Measurements from ENCODE around the gene BANP. TPM values are rescaled to one million over a fixed set of nuclear protein-coding genes. Genes with fewer than 3 reads are reported as not detected.

The BANP gene
- total RNA-seq, 1 donor from 2014 or later = 40.8 TPM

DNA sequence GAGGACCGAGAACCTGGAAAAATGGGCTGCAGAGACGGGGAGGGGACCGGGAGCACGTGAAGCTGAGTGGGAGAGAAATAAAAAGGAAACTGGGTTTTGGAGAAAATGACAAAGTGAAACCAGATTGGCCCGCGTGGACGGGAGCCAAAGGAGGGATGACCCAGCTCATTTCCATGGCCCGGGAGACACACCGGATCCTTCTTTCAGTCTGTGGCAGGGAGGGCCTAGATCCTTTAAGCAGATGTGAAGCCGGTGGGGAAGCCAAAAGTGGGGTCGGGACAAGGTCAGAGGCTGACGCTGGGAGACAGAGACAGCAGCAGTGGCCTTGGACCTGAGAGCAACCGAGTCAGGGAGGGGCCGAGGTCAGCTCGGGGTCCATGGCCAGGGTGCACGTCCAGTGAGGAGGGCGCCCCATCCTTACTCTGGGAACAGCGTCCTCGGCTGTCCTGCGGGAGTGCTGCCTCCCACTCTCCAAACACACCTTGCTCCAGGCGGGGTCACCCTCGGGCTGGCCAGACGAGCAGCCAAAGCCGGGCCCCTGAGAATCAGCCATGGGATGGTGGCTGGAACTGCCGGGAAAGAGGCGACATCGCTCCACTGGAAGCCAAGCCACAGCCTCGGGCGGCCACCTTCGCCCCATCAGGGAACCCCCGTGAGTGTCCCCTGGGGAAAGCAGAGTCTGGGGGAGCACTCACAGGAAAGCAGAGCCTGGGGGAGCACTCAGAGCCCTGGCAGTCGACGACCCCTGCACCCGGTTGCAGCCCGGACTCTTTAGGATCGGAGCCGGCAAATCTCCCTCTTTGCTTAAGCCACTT, 32.2 kb upstream of the BANP start:
- intact Hi-C loops (cut with micrococcal nuclease) = no loop called here
- no peak overlapping the region for H3K27ac Mint-ChIP-seq
- peaks cover 4% of the 10 kb centered on the region for H3K27me3 Mint-ChIP-seq (ENCODE audit: low read depth)

DNA sequence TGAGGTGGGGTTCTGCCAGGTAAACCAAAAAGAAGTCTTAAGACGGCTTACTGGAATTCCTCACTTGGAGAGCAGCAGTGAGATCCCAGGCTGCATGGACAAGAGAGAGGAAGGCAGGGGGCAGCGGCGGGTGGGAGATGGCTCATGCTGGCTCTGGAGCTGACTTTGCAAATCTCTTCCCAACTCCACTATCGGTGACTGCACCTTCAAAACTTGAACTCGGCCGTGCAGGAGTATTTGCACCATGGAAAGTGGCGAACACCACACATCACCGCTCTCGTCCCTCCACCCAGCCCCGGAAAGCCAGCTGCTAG, 31.6 kb upstream of the BANP start:
- intact Hi-C loops (cut with micrococcal nuclease) = no loop called here
- no peaks in the 10 kb centered on the region for H3K9me3 Mint-ChIP-seq
- no peak overlapping the region for H3K4me3 Mint-ChIP-seq (ENCODE audit: low read depth)
- peaks cover 2% of the 10 kb centered on the region for H3K4me1 Mint-ChIP-seq (ENCODE audit: low read depth)
- H3K27me3 Mint-ChIP-seq (ENCODE audit: low read depth) = peaks cover 4% of the 10 kb centered on the region
- H3K27ac Mint-ChIP-seq = no peak overlapping the region
- DNase-seq (ENCODE audit: low spot score) = no peak
- no peaks in the 10 kb centered on the region for H3K36me3 Mint-ChIP-seq (ENCODE audit: low read depth)

More for the DNA sequence above, 32.2 kb upstream of the BANP start:
- Mint-ChIP-seq H3K9me3 (no peaks in the 10 kb centered on the region), H3K4me3 (ENCODE audit: low read depth) (no peak overlapping the region), H3K4me1 (ENCODE audit: low read depth) (peaks cover 2% of the 10 kb centered on the region), H3K36me3 (ENCODE audit: low read depth) (no peaks in the 10 kb centered on the region)
- DNase-seq (ENCODE audit: low spot score) = no peak

DNA sequence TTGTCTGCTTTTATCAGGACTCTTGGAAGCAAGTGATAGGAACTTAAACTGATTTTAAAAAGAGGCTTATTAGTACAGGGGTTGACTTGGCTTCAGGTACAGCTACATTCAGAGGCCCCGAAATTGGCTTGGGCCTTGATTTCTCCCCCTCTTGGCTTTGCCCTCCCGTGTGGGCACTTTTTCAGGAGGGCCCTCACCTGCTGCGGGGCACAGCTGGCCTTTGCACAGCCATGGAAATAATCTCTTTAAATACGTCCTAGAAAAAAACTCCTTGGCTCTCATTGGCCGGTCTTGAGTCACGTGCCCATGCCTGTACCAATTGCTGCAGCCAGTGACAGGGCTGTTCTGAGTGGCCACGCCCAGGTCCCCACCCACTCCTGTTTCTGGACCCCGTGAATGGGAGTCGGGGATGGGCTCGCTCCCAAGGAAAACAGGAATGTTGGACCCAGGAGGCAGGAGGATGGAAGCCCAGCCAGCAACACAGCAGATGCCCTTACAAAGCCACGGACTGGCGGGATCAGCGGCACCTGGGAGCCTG, 29.9 kb upstream of the BANP start:
- H3K27ac Mint-ChIP-seq = no peak overlapping the region
- DNase-seq (ENCODE audit: low spot score) = no peak

GRCh38 chr16:87922250-87922871, 28.9 kb upstream of the BANP start:
- Mint-ChIP-seq H3K27ac (no peak overlapping the region), H3K9me3 (no peaks in the 10 kb centered on the region), H3K4me1 (ENCODE audit: low read depth) (peaks cover 8% of the 10 kb centered on the region), H3K27me3 (ENCODE audit: low read depth) (peaks cover 13% of the 10 kb centered on the region), H3K4me3 (ENCODE audit: low read depth) (no peak overlapping the region), H3K36me3 (ENCODE audit: low read depth) (no peaks in the 10 kb centered on the region)
- no peak for DNase-seq (ENCODE audit: low spot score)
- intact Hi-C loops (cut with micrococcal nuclease) = no loop called here

More for the DNA sequence above, 29.9 kb upstream of the BANP start:
- H3K4me3 Mint-ChIP-seq (ENCODE audit: low read depth) = no peak overlapping the region
- H3K4me1 Mint-ChIP-seq (ENCODE audit: low read depth) = peaks cover 4% of the 10 kb centered on the region
- H3K27me3 Mint-ChIP-seq (ENCODE audit: low read depth) = peaks cover 11% of the 10 kb centered on the region
- no peaks in the 10 kb centered on the region for H3K9me3 Mint-ChIP-seq
- H3K36me3 Mint-ChIP-seq (ENCODE audit: low read depth) = no peaks in the 10 kb centered on the region
- intact Hi-C loops (cut with micrococcal nuclease) = no loop called here

DNA sequence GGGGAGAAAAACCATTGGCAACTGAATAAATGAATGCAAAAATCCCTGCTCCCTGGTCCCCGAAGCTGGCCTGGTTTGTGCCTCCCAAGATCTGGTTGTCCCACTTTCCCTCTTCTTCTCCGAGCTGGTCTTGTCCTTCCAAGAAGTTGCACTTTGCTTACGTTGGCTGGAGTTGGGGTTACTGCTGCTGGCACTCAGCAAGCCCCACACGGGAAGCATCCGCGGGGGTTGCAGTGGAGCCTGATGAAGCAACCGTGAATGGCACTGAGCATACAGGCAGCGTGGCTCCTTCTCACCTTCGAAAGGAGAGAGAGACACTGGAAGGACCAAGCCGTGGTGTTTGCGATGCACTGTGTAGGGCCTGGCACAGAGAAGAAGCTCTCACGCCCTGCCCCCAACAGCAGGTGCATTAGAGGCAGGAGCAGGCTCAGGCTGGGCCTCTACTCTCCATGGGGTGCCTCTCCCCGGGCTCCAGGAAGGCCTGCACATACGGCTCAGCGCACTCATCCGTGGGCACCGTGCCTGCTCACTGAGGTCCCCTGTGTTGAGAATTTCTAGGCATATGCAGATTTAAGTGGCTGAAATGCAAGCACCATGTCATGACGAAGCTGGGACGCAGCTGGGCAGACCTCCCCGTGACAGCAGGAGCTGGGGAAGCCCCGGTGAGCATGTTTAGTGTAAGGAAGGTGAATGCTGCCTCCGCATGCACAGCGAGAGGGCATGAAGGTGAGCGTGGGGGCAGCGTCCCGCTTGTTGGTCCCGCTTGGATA, 27.0 kb upstream of the BANP start:
- Mint-ChIP-seq H3K9me3 (no peaks in the 10 kb centered on the region), H3K27me3 (ENCODE audit: low read depth) (peaks cover 9% of the 10 kb centered on the region), H3K4me3 (ENCODE audit: low read depth) (no peak overlapping the region), H3K36me3 (ENCODE audit: low read depth) (no peaks in the 10 kb centered on the region), H3K27ac (no peak overlapping the region), H3K4me1 (ENCODE audit: low read depth) (peaks cover 6% of the 10 kb centered on the region)
- intact Hi-C loops (cut with micrococcal nuclease) = no loop called here
- DNase-seq (ENCODE audit: low spot score) = no peak

DNA sequence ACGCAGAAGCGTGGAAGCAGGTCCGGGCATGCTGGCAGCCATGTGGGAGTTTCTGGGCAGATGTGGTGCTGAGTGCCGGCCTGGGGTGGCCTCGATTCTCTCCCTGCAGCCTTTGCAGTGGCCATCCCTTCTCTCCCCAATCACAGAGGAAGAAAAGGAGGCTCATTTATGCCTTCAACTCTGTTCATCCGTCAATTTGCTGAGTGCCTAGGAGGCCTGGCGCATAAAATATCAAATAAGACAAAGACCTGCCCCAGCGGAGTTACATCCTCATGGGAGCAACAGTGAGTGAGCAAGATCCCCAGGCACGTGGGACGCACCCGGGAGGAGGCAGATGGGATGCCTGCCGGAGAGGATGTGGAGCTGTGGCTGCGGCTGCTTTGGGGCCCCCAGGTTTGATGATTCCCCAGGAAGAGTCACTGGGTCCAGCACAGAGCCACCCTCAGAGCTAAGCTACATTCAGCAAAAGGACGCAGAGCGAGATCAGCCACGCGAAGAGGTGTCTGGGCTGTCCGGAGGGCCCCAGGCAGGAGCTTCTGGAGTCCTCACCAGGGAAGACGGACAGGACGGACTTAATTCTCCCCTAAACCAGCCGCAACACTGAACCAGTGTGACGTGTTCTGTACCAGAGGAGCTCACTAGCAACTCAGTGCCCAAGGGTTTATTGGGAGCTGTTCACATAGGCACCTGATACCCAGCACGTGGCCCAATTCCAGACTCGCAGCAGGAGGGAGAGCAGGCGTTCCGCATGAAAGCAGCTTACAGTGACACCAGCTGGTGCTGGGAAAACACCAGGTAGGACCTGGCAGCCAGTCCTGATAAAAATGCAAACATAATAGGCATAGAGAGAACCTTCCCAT, 26.2 kb upstream of the BANP start:
- H3K4me3 Mint-ChIP-seq (ENCODE audit: low read depth) = no peak overlapping the region
- H3K36me3 Mint-ChIP-seq (ENCODE audit: low read depth) = no peaks in the 10 kb centered on the region
- H3K4me1 Mint-ChIP-seq (ENCODE audit: low read depth) = peaks cover 6% of the 10 kb centered on the region
- intact Hi-C loops (cut with micrococcal nuclease) = no loop called here
- no peak for DNase-seq (ENCODE audit: low spot score)
- H3K9me3 Mint-ChIP-seq = no peaks in the 10 kb centered on the region
- H3K27ac Mint-ChIP-seq = no peak overlapping the region
- H3K27me3 Mint-ChIP-seq (ENCODE audit: low read depth) = peaks cover 9% of the 10 kb centered on the region

GRCh38 chr16:87926246-87927194, 24.7 kb upstream of the BANP start:
- Mint-ChIP-seq H3K27ac (peak overlapping the region; percentile 38), H3K27me3 (ENCODE audit: low read depth) (peaks cover 9% of the 10 kb centered on the region), H3K4me3 (ENCODE audit: low read depth) (no peak overlapping the region), H3K9me3 (no peaks in the 10 kb centered on the region), H3K4me1 (ENCODE audit: low read depth) (peaks cover 6% of the 10 kb centered on the region), H3K36me3 (ENCODE audit: low read depth) (no peaks in the 10 kb centered on the region)
- intact Hi-C loops (cut with micrococcal nuclease) = no loop called here
- no peak for DNase-seq (ENCODE audit: low spot score)

GRCh38 chr16:87927195-87927562, 24.1 kb upstream of the BANP start:
- Mint-ChIP-seq H3K27ac (no peak overlapping the region), H3K4me1 (ENCODE audit: low read depth) (peaks cover 6% of the 10 kb centered on the region), H3K27me3 (ENCODE audit: low read depth) (peaks cover 9% of the 10 kb centered on the region), H3K9me3 (no peaks in the 10 kb centered on the region), H3K36me3 (ENCODE audit: low read depth) (no peaks in the 10 kb centered on the region), H3K4me3 (ENCODE audit: low read depth) (no peak overlapping the region)
- DNase-seq (ENCODE audit: low spot score) = no peak
- intact Hi-C loops (cut with micrococcal nuclease) = no loop called here

GRCh38 chr16:87929986-87930385, 21.2 kb upstream of the BANP start:
- no peak for DNase-seq (ENCODE audit: low spot score)
- no peaks in the 10 kb centered on the region for H3K9me3 Mint-ChIP-seq
- no peak overlapping the region for H3K4me3 Mint-ChIP-seq (ENCODE audit: low read depth)
- H3K27ac Mint-ChIP-seq = no peak overlapping the region
- H3K36me3 Mint-ChIP-seq (ENCODE audit: low read depth) = no peaks in the 10 kb centered on the region
- peaks cover 6% of the 10 kb centered on the region for H3K4me1 Mint-ChIP-seq (ENCODE audit: low read depth)
- intact Hi-C loops (cut with micrococcal nuclease) = no loop called here
- H3K27me3 Mint-ChIP-seq (ENCODE audit: low read depth) = peaks cover 7% of the 10 kb centered on the region

GRCh38 chr16:87930456-87930855, 20.8 kb upstream of the BANP start:
- H3K9me3 Mint-ChIP-seq = no peaks in the 10 kb centered on the region
- H3K27ac Mint-ChIP-seq = no peak overlapping the region
- no peaks in the 10 kb centered on the region for H3K36me3 Mint-ChIP-seq (ENCODE audit: low read depth)
- no peak for DNase-seq (ENCODE audit: low spot score)
- intact Hi-C loops (cut with micrococcal nuclease) = no loop called here
- H3K4me3 Mint-ChIP-seq (ENCODE audit: low read depth) = no peak overlapping the region
- peaks cover 6% of the 10 kb centered on the region for H3K4me1 Mint-ChIP-seq (ENCODE audit: low read depth)
- H3K27me3 Mint-ChIP-seq (ENCODE audit: low read depth) = peaks cover 3% of the 10 kb centered on the region

GRCh38 chr16:87931504-87931903, 19.7 kb upstream of the BANP start:
- no peaks in the 10 kb centered on the region for H3K36me3 Mint-ChIP-seq (ENCODE audit: low read depth)
- H3K27ac Mint-ChIP-seq = no peak overlapping the region
- no peaks in the 10 kb centered on the region for H3K27me3 Mint-ChIP-seq (ENCODE audit: low read depth)
- H3K4me1 Mint-ChIP-seq (ENCODE audit: low read depth) = peaks cover 2% of the 10 kb centered on the region
- H3K9me3 Mint-ChIP-seq = no peaks in the 10 kb centered on the region
- no peak overlapping the region for H3K4me3 Mint-ChIP-seq (ENCODE audit: low read depth)
- intact Hi-C loops (cut with micrococcal nuclease) = no loop called here
- no peak for DNase-seq (ENCODE audit: low spot score)
